OCI-LY7 (cell line): ENCODE data around the gene HPN. TPM values are rescaled to one million over a fixed set of nuclear protein-coding genes. Genes with fewer than 3 reads are reported as not detected.

Experiments
- BruUV-seq: library from RNA; stranded (reverse); fragments of 400-500 nt; replicated peaks from 2 replicates; lab custom pipeline; 2021; lab: Mats Ljungman, UMichigan
- CTCF ChIA-PET: fragments of 300-600 bp; sonication (Branson Sonifier 250); formaldehyde crosslinking; loops from one replicate; lab custom pipeline; 2022; ENCODE audit warnings: antibody characterized with exemption; ENCODE audit not compliant: unreplicated experiment; lab: Charles Lee
- POLR2A ChIA-PET: fragments of 300-600 bp; sonication (Branson Sonifier 250); formaldehyde crosslinking; loops from one replicate; lab custom pipeline; 2022; ENCODE audit warnings: antibody characterized with exemption; lab: Charles Lee
- DNase-seq: peaks from one replicate; pipeline ENCODE4 v3.0.0-alpha.2; 2015; ENCODE audit warnings: low spot score
- H2AFZ ChIP-seq: fragments of 200-600 bp; sonication (generic), shearing (Covaris generic); 2 replicates; pipeline ENCODE4 v1.6.1; 2014; ENCODE audit warnings: mild to moderate bottlenecking, antibody characterized with exemption, low read length, moderate library complexity
- H3K27ac ChIP-seq: fragments of 200-600 bp; sonication (generic); 2 replicates; pipeline ENCODE4 v1.5.1; 2014; ENCODE audit warnings: mixed run types, low read depth, mild to moderate bottlenecking, moderate library complexity, low read length, inconsistent platforms; ENCODE audit not compliant: poor library complexity, severe bottlenecking
- H3K36me3 ChIP-seq: fragments of 200-600 bp; sonication (generic); 2 replicates; pipeline ENCODE4 v1.6.1; 2014; ENCODE audit warnings: mild to moderate bottlenecking, antibody characterized with exemption, low read length, moderate library complexity, mixed read lengths; ENCODE audit not compliant: insufficient read depth
- H3K4me1 ChIP-seq: fragments of 200-600 bp; sonication (generic); 2 replicates; pipeline ENCODE4 v1.5.1; 2014; ENCODE audit warnings: mild to moderate bottlenecking, low read length; ENCODE audit not compliant: insufficient read depth, poor library complexity, severe bottlenecking
- H3K4me2 ChIP-seq: fragments of 200-600 bp; sonication (generic); 2 replicates; pipeline ENCODE4 v1.6.1; 2014; ENCODE audit warnings: mild to moderate bottlenecking, low read length
- H3K4me3 ChIP-seq: fragments of 200-600 bp; sonication (generic); 2 replicates; pipeline ENCODE4 v1.5.1; 2014; ENCODE audit warnings: mild to moderate bottlenecking, low read depth, low read length; ENCODE audit not compliant: poor library complexity, severe bottlenecking
- H3K79me2 ChIP-seq: fragments of 200-600 bp; sonication (generic); 2 replicates; pipeline ENCODE4 v1.6.1; 2016; ENCODE audit warnings: low read depth, mild to moderate bottlenecking, low read length, moderate library complexity, mixed read lengths; ENCODE audit not compliant: insufficient read depth
- H3K9me2 ChIP-seq: fragments of 200-600 bp; sonication (generic); 2 replicates; pipeline ENCODE4 v1.6.1; 2016; ENCODE audit warnings: mild to moderate bottlenecking, low read length, mixed read lengths; ENCODE audit not compliant: insufficient read depth
- H3K9me3 ChIP-seq: fragments of 200-600 bp; sonication (generic); 2 replicates; pipeline ENCODE4 v1.6.1; 2014; ENCODE audit warnings: mild to moderate bottlenecking, mixed run types, low read length, mixed read lengths
- H4K20me1 ChIP-seq: fragments of 200-600 bp; sonication (generic); 2 replicates; pipeline ENCODE4 v1.6.1; 2014; ENCODE audit warnings: mild to moderate bottlenecking, antibody characterized with exemption, low read length, moderate library complexity, mixed read lengths; ENCODE audit not compliant: insufficient read depth
- EZH2phosphoT487 ChIP-seq: fragments of 200-600 bp; sonication (generic); IDR thresholded peaks from 2 replicates; pipeline ENCODE4 v1.6.1; 2018; ENCODE audit warnings: low read depth, borderline replicate concordance, mild to moderate bottlenecking, mixed run types, antibody characterized with exemption, low read length, moderate library complexity, mixed read lengths
- intact Hi-C: fragments of 100-400 bp; cut with micrococcal nuclease; formaldehyde crosslinking; loops from one replicate; pipeline ENCODE4 v1.10.0; 2022; ENCODE audit not compliant: unreplicated experiment
- total RNA-seq, 2 experiments: library from RNA; depleted of rRNA in 1 of 2; stranded (reverse); fragments of >200 nt in 1 of 2; shearing (Covaris generic) in 1 of 2; gene quantifications; 2 replicates each; pipeline ENCODE4 v1.2.3, GENCODE V29; 2014 to 2022
- TF ChIP-seq, protein P1 (sequence below): fragments of 200-600 bp; sonication (generic); conservative IDR thresholded peaks from 2 replicates; pipeline ENCODE4 v1.5.1; 2014; ENCODE audit warnings: mild to moderate bottlenecking, antibody characterized with exemption, low read length, moderate library complexity, mixed read lengths

HPN gene
- total RNA-seq, 2 experiments from 2014 or later, result 0.17 to 0.19 TPM

DNA sequence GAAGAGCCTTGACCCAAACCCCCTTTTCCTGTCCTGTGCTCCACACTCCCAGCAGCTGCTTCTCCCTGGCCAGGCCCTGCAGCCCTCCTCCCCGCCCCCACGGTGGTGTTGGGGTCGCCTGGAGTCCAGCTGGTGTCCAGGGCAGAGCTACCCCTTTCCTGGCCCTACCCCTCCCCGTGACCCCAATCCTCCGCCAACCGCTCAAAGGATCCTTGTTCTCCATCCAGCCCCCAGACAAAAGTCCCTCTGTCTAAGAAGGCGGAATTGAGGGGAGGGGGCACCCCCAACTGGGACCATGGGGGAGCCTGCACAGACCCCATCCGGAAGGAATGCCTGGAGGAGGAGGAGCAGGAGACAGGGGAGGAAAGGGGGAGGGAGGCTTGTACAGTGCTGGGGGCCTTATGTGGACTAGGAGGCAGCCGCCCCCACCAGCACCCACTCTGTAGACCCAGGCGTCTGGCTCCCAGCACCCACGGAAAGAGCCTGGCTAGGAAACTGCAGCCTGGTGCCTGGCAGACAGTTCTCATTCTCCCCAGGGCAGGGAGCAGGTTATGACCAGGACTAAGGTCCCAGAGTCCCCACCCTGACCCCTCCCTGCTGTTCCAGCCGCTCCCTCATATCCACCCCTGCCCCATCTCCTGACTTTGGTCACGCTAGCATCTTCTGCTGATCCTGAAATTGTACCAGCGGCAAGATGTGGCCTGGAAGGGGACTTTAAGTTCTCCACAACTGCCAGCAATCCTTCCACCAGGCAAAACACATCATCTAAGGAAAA is 73.8 kb downstream of the HPN start, which contains the start of gene FXYD3:
TSS of gene FXYD3 (plus strand) at position 647 of the 775 bp plus-strand sequence. CDS start 3,554 bp downstream, outside the sequence.
- H3K9me2 ChIP-seq, result no peaks in the 10 kb centered on the region
- POLR2A ChIA-PET, result interaction anchor here (0.8 to 1.2 kb wide), 2 partner anchors 9 to 52 kb away, joined by 3 read pairs; no protein-coding TSS in a partner anchor
- no peak within 1 kb of the TSS for H3K27ac ChIP-seq
- no peak for TF ChIP-seq EZH2phosphoT487
- TF ChIP-seq, protein P1, sequence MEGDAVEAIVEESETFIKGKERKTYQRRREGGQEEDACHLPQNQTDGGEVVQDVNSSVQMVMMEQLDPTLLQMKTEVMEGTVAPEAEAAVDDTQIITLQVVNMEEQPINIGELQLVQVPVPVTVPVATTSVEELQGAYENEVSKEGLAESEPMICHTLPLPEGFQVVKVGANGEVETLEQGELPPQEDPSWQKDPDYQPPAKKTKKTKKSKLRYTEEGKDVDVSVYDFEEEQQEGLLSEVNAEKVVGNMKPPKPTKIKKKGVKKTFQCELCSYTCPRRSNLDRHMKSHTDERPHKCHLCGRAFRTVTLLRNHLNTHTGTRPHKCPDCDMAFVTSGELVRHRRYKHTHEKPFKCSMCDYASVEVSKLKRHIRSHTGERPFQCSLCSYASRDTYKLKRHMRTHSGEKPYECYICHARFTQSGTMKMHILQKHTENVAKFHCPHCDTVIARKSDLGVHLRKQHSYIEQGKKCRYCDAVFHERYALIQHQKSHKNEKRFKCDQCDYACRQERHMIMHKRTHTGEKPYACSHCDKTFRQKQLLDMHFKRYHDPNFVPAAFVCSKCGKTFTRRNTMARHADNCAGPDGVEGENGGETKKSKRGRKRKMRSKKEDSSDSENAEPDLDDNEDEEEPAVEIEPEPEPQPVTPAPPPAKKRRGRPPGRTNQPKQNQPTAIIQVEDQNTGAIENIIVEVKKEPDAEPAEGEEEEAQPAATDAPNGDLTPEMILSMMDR, result no peak
- H3K4me2 ChIP-seq, result peak within 1 kb of the TSS; percentile 61
- no peaks in the 10 kb centered on the region for H4K20me1 ChIP-seq
- no TSS peak for BruUV-seq
- no peaks in the 10 kb centered on the region for H3K36me3 ChIP-seq
- peak within 1 kb of the TSS; percentile 43 for H3K4me3 ChIP-seq
- intact Hi-C loops, result no loop called here
- H3K79me2 ChIP-seq, result no peaks in the 10 kb centered on the region
- H3K4me1 ChIP-seq, result no peaks in the 10 kb centered on the region
- CTCF ChIA-PET, result interaction anchor here (0.6 to 1.0 kb wide), 2 partner anchors 26 to 171 kb away, joined by 3 read pairs; no protein-coding TSS in a partner anchor
- peak within 1 kb of the TSS; percentile 83; the same call in 1 of the 2 replicates for H2AFZ ChIP-seq
- H3K9me3 ChIP-seq, result no peaks in the 10 kb centered on the region
- no peak for DNase-seq

Other genes with a start within 250 kb of the HPN start
- gene ZNF30, start 114.8 kb upstream of the HPN start, total RNA-seq (2014; rRNA removed; shearing (Covaris generic)), result not detected in 2 replicates
- not detected in 2 replicates for gene ZNF30, start 114.8 kb upstream of the HPN start, total RNA-seq (2022)
- 8.0 and 8.3 TPM in 2 replicates for gene ZNF792, start 77.5 kb upstream of the HPN start, total RNA-seq (2014; rRNA removed; shearing (Covaris generic))
- gene ZNF792, start 77.5 kb upstream of the HPN start, total RNA-seq (2022), result 9.5 TPM in 2 replicates
- 67.9 and 84.2 TPM in 2 replicates for gene GRAMD1A, start 41.4 kb upstream of the HPN start, total RNA-seq (2014; rRNA removed; shearing (Covaris generic))
- gene GRAMD1A, start 41.4 kb upstream of the HPN start, total RNA-seq (2022), result 124 and 133 TPM in 2 replicates
- 0.41 and 0.59 TPM in 2 replicates for gene SCN1B, start 11.3 kb upstream of the HPN start, total RNA-seq (2014; rRNA removed; shearing (Covaris generic))
- 3.1 and 3.6 TPM in 2 replicates for gene SCN1B, start 11.3 kb upstream of the HPN start, total RNA-seq (2022)
- gene FXYD3, start 74.1 kb downstream of the HPN start, total RNA-seq (2014; rRNA removed; shearing (Covaris generic)), result 0.35 TPM in 1 of 2 replicates, not detected in the other
- 0.88 TPM in 1 of 2 replicates, not detected in the other for gene FXYD3, start 74.1 kb downstream of the HPN start, total RNA-seq (2022)
- 0.28 and 1.1 TPM in 2 replicates for gene LGI4, start 93.3 kb downstream of the HPN start, total RNA-seq (2014; rRNA removed; shearing (Covaris generic))
- gene LGI4, start 93.3 kb downstream of the HPN start, total RNA-seq (2022), result 2.7 and 5.9 TPM in 2 replicates
- gene FXYD1, start 97.1 kb downstream of the HPN start, total RNA-seq (2014; rRNA removed; shearing (Covaris generic)), result 0.57 and 1.8 TPM in 2 replicates
- 5.5 and 11.5 TPM in 2 replicates for gene FXYD1, start 97.1 kb downstream of the HPN start, total RNA-seq (2022)
- gene FXYD7, start 101.5 kb downstream of the HPN start, total RNA-seq (2014; rRNA removed; shearing (Covaris generic)), result 0.50 and 1.2 TPM in 2 replicates
- gene FXYD7, start 101.5 kb downstream of the HPN start, total RNA-seq (2022), result 6.1 and 6.3 TPM in 2 replicates
- gene FXYD5, start 113.0 kb downstream of the HPN start, total RNA-seq (2014; rRNA removed; shearing (Covaris generic)), result 76.8 and 82.1 TPM in 2 replicates
- 147 and 155 TPM in 2 replicates for gene FXYD5, start 113.0 kb downstream of the HPN start, total RNA-seq (2022)
- gene FAM187B, start 187.0 kb downstream of the HPN start, total RNA-seq (2014; rRNA removed; shearing (Covaris generic)), result not detected in 2 replicates
- not detected in 2 replicates for gene FAM187B, start 187.0 kb downstream of the HPN start, total RNA-seq (2022)
- 15.0 and 22.9 TPM in 2 replicates for gene LSR, start 207.3 kb downstream of the HPN start, total RNA-seq (2014; rRNA removed; shearing (Covaris generic))
- 26.0 and 33.6 TPM in 2 replicates for gene LSR, start 207.3 kb downstream of the HPN start, total RNA-seq (2022)
- gene USF2, start 227.2 kb downstream of the HPN start, total RNA-seq (2014; rRNA removed; shearing (Covaris generic)), result 100.0 and 105 TPM in 2 replicates
- 155 and 181 TPM in 2 replicates for gene USF2, start 227.2 kb downstream of the HPN start, total RNA-seq (2022)
- gene HAMP, start 240.8 kb downstream of the HPN start, total RNA-seq (2014; rRNA removed; shearing (Covaris generic)), result 0.19 TPM in 1 of 2 replicates, not detected in the other
- 0.83 and 0.89 TPM in 2 replicates for gene HAMP, start 240.8 kb downstream of the HPN start, total RNA-seq (2022)